CD14-positive monocyte (primary cell): Measurements from ENCODE around the gene FALEC. TPM values are rescaled to one million over a fixed set of nuclear protein-coding genes. Genes with fewer than 3 reads are reported as not detected.

ENCODE experiments used
- DNase-seq, 3 donors: peaks; one replicate each; pipeline ENCODE4 v3.0.0-alpha.2; 2011 to 2022
- H2AFZ ChIP-seq: 2 replicates; pipeline ENCODE4 v1.6.0; 2012; ENCODE audit warnings: mild to moderate bottlenecking, low read depth, low read length, inconsistent platforms; ENCODE audit not compliant: insufficient read depth, poor library complexity, severe bottlenecking
- H3K27ac ChIP-seq, 2 donors: 1 replicate in 1 of 2; 2 replicates in 1 of 2; pipeline ENCODE4 v1.5.1; 2012 to 2013; ENCODE audit warnings: low read length in 2 of 2, control low read depth in 1 of 2, inconsistent platforms in 1 of 2, low read depth in 1 of 2, mild to moderate bottlenecking in 1 of 2
- H3K27me3 ChIP-seq, 2 donors: one replicate each; pipeline versions ENCODE4 v1.6.0 to v1.6.1; 2011 to 2013; ENCODE audit warnings: low read length in 2 of 2; ENCODE audit not compliant: control insufficient read depth in 2 of 2, insufficient read depth in 2 of 2
- H3K36me3 ChIP-seq, 2 donors: replicated peaks in 1 of 2; 1 replicate in 1 of 2; 2 replicates in 1 of 2; pipeline versions ENCODE4 v1.5.1 to v1.6.1; 2012 to 2013; ENCODE audit warnings: low read length in 2 of 2, control low read depth in 1 of 2, inconsistent platforms in 1 of 2, mild to moderate bottlenecking in 1 of 2; ENCODE audit not compliant: insufficient read depth in 2 of 2, control insufficient read depth in 1 of 2
- H3K4me1 ChIP-seq, 2 donors: 1 replicate in 1 of 2; 2 replicates in 1 of 2; pipeline versions ENCODE4 v1.5.1 to v1.6.1; 2012 to 2013; ENCODE audit warnings: low read length in 2 of 2, control low read depth in 1 of 2, inconsistent platforms in 1 of 2, mild to moderate bottlenecking in 1 of 2, moderate library complexity in 1 of 2; ENCODE audit not compliant: insufficient read depth in 2 of 2, control insufficient read depth in 1 of 2
- H3K4me2 ChIP-seq: replicated peaks from 2 replicates; pipeline ENCODE3; 2012; ENCODE audit warnings: low read length, moderate library complexity, mild to moderate bottlenecking; ENCODE audit not compliant: poor library complexity, severe bottlenecking; ENCODE audit errors: extremely low read depth
- H3K4me3 ChIP-seq, 3 experiments: fragments of 200-600 bp in 1 of 3; sonication (generic) in 1 of 3; replicated peaks in 1 of 3; 1 replicate in 2 of 3; 2 replicates in 1 of 3; pipeline ENCODE4 v1.5.1; 2011 to 2013; ENCODE audit warnings: low read length in 3 of 3, mild to moderate bottlenecking in 3 of 3, control low read depth in 2 of 3, low read depth in 2 of 3, inconsistent platforms in 1 of 3, moderate library complexity in 1 of 3
- H3K79me2 ChIP-seq: 2 replicates; pipeline ENCODE4 v1.6.0; 2012; ENCODE audit warnings: mild to moderate bottlenecking, control low read depth, inconsistent platforms, low read length, moderate library complexity; ENCODE audit not compliant: insufficient read depth
- H3K9ac ChIP-seq: 2 replicates; pipeline ENCODE4 v1.6.0; 2017; ENCODE audit warnings: low read length, mild to moderate bottlenecking; ENCODE audit not compliant: insufficient read depth, poor library complexity, severe bottlenecking
- H3K9me3 ChIP-seq, 2 donors: replicated peaks in 1 of 2; 1 replicate in 1 of 2; 2 replicates in 1 of 2; pipeline versions ENCODE4 v1.5.1 to v1.6.1; 2012 to 2013; ENCODE audit warnings: low read length in 2 of 2, control low read depth in 1 of 2; ENCODE audit not compliant: control insufficient read depth in 1 of 2, insufficient read depth in 1 of 2
- H4K20me1 ChIP-seq: 2 replicates; pipeline ENCODE4 v1.6.0; 2012; ENCODE audit warnings: mild to moderate bottlenecking, low read length, control low read depth, moderate library complexity; ENCODE audit not compliant: insufficient read depth
- H3K27ac Mint-ChIP-seq, 7 donors: one replicate each; pipeline ENCODE4 v1.8.0; 2020; ENCODE audit warnings: mild to moderate bottlenecking in 7 of 7, mixed read lengths in 7 of 7, moderate library complexity in 6 of 7, inconsistent platforms in 2 of 7
- H3K27me3 Mint-ChIP-seq, 3 donors: one replicate each; pipeline ENCODE4 v1.8.0; 2021 to 2022; ENCODE audit warnings: low read depth in 3 of 3, mild to moderate bottlenecking in 3 of 3, mixed read lengths in 3 of 3, moderate library complexity in 3 of 3, inconsistent platforms in 1 of 3
- H3K36me3 Mint-ChIP-seq, 2 donors: one replicate each; pipeline ENCODE4 v1.8.0; 2020; ENCODE audit warnings: mixed read lengths in 2 of 2, inconsistent platforms in 1 of 2, mild to moderate bottlenecking in 1 of 2
- H3K4me1 Mint-ChIP-seq: one replicate; pipeline ENCODE4 v1.8.0; 2020; ENCODE audit warnings: mild to moderate bottlenecking, mixed read lengths
- H3K4me3 Mint-ChIP-seq, 2 donors: one replicate each; pipeline ENCODE4 v1.8.0; 2020; ENCODE audit warnings: mild to moderate bottlenecking in 2 of 2, mixed read lengths in 2 of 2, moderate library complexity in 1 of 2
- H3K9me3 Mint-ChIP-seq, 7 donors: one replicate each; pipeline ENCODE4 v1.8.0; 2020 to 2022; ENCODE audit warnings: mixed read lengths in 7 of 7, mild to moderate bottlenecking in 6 of 7, moderate library complexity in 6 of 7, inconsistent platforms in 2 of 7
- WGBS: methylation state at CpG from one replicate; pipeline ENCODE4 v1.1.5; 2013; ENCODE audit warnings: missing lambda C conversion rate; ENCODE audit not compliant: insufficient coverage; 5-methylcytosine and 5-hydroxymethylcytosine counted together
- intact Hi-C, 2 donors: fragments of 100-400 bp; cut with micrococcal nuclease; formaldehyde crosslinking; loops; one replicate each; pipeline versions ENCODE4 v1.15.0 to v1.15.1; 2023
- polyA plus RNA-seq, 3 donors: library from polyadenylated mRNA; depleted of rRNA in 1 of 3; unstranded in 2 of 3; stranded (reverse) in 1 of 3; fragments of 300-500 nt in 2 of 3; fragments of >200 nt in 1 of 3; fragmentation: Illumina TruSeq in 2 of 3; gene quantifications; 1 replicate in 2 of 3; 2 replicates in 1 of 3; pipeline ENCODE4 v1.2.3, GENCODE V29; 2012 to 2021
- TF ChIP-seq, protein P1 (sequence below): fragments of 200-600 bp; IDR thresholded peaks from one replicate; pipeline ENCODE4 v1.8.0; 2022; ENCODE audit warnings: antibody characterized with exemption, mild to moderate bottlenecking

The FALEC gene
- polyA plus RNA-seq, 3 donors = not detected

DNA sequence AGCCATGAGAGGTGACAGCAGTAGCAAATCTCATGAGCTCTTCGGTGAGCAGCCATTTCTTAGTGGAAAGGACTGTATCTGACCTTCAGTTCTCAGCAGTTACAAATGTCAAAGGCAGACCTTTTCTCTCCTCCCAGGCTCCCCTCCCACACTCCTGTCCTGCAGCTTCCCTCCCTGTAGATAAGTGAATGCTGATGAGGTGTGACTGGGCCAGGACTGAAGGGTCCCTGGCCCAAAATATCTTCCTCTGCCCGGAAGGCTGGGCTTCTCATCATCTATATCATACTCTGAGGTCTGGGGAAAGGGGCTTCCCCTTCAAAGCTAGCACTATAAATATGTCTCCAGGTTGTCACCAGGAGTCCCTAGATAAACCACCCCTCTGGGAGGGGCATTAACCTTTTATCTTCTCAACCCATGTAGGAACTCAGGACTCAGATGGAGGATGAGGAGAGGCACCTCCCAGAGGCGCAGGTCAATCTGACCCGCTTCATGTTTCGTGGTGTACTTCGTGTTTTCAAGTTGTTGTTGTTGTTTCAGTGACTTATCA is 30.0 kb downstream of the FALEC start:
- no peak overlapping the region for H3K27ac ChIP-seq
- no peaks in the 10 kb centered on the region for H3K36me3 ChIP-seq
- H3K4me1 ChIP-seq = peaks cover 20 to 21% of the 10 kb centered on the region in 2 donors
- intact Hi-C loops = no loop called here
- peaks cover 11% of the 10 kb centered on the region for H3K79me2 ChIP-seq
- H3K9me3 ChIP-seq = no peaks in the 10 kb centered on the region
- peaks cover 0 to 3% of the 10 kb centered on the region in 2 donors for H3K27me3 ChIP-seq
- Mint-ChIP-seq H3K36me3 (no peaks in the 10 kb centered on the region), H3K27me3 (peaks cover 4 to 8% (median 6%) of the 10 kb centered on the region in 3 donors), H3K9me3 (no peaks in the 10 kb centered on the region), H3K4me1 (peaks cover 23% of the 10 kb centered on the region), H3K27ac (peak overlapping the region in 1 of 7 donors; percentile 53), H3K4me3 (no peak overlapping the region)
- no peaks in the 10 kb centered on the region for H4K20me1 ChIP-seq
- TF ChIP-seq, protein P1, sequence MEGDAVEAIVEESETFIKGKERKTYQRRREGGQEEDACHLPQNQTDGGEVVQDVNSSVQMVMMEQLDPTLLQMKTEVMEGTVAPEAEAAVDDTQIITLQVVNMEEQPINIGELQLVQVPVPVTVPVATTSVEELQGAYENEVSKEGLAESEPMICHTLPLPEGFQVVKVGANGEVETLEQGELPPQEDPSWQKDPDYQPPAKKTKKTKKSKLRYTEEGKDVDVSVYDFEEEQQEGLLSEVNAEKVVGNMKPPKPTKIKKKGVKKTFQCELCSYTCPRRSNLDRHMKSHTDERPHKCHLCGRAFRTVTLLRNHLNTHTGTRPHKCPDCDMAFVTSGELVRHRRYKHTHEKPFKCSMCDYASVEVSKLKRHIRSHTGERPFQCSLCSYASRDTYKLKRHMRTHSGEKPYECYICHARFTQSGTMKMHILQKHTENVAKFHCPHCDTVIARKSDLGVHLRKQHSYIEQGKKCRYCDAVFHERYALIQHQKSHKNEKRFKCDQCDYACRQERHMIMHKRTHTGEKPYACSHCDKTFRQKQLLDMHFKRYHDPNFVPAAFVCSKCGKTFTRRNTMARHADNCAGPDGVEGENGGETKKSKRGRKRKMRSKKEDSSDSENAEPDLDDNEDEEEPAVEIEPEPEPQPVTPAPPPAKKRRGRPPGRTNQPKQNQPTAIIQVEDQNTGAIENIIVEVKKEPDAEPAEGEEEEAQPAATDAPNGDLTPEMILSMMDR = no peak
- no peak overlapping the region for H3K9ac ChIP-seq
- no peak overlapping the region for H3K4me3 ChIP-seq
- DNase-seq = no peak
- WGBS = no CpG with 5 or more reads among the region's 6 CpGs
- H3K4me2 ChIP-seq = no peak overlapping the region
- H2AFZ ChIP-seq = no peak overlapping the region

DNA sequence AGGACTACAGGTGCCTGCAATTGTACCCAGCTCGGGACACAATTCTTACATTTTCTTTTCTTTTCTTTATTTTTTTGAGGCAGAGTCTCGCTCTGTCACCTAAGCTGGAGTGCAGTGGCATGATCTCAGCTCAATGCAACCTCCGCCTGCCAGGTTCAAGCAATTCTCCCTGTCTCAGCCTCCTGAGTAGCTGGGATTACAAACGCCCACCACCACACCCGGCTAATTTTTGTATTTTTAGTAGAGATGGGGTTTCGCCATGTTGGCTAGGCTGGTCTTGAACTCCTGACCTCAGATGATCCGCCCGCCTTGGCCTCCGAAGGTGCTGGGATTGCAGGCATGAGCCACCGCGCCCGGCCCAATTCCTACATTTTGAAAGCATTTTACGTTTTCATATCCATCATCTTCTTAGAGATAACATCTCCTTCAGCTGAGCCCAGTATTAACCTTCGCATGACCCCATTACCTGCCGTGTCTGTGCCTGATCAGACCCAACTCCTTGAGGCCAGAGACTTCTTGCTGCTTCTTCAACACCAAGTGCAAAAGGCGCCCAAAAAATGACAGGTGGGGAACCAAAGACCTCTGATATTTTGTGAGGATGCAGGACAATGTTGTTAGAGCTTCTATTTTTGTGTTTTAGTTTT is 30.9 kb downstream of the FALEC start:
- no peak for DNase-seq
- Histone ChIP-seq H2AFZ (no peak overlapping the region), H3K79me2 (peaks cover 15% of the 10 kb centered on the region), H3K36me3 (no peaks in the 10 kb centered on the region), H3K4me1 (peaks cover 28 to 30% of the 10 kb centered on the region in 2 donors), H3K4me3 (no peak overlapping the region), H3K27ac (no peak overlapping the region), H3K4me2 (no peak overlapping the region), H3K9me3 (no peaks in the 10 kb centered on the region), H3K27me3 (peaks cover 0 to 3% of the 10 kb centered on the region in 2 donors), H4K20me1 (no peaks in the 10 kb centered on the region), H3K9ac (no peak overlapping the region)
- no peak overlapping the region for H3K4me3 Mint-ChIP-seq
- no peak overlapping the region for H3K27ac Mint-ChIP-seq
- TF ChIP-seq, protein P1 = no peak
- peaks cover 4 to 8% (median 6%) of the 10 kb centered on the region in 3 donors for H3K27me3 Mint-ChIP-seq
- WGBS = 94% methylated on average over 10 of the region's 16 CpGs
- H3K4me1 Mint-ChIP-seq = peaks cover 32% of the 10 kb centered on the region
- H3K9me3 Mint-ChIP-seq = no peaks in the 10 kb centered on the region
- no peaks in the 10 kb centered on the region for H3K36me3 Mint-ChIP-seq
- intact Hi-C loops = no loop called here
